Tongue (tissue), 2 donors: ENCODE data around the gene SPECC1. TPM values are rescaled to one million over a fixed set of nuclear protein-coding genes. Genes with fewer than 3 reads are reported as not detected.
A peak's percentile ranks its signal among the peaks of the same experiment; 100 is the strongest.
"Not testable (repeated sequence)": the region's sequence is repeated elsewhere in the genome, so short reads cannot be mapped to it uniquely, and the experiment has no call there.

Experiments used
- DNase-seq: peaks from one replicate; pipeline ENCODE4 v3.0.0-alpha.2; 2015
- total RNA-seq: library from RNA; depleted of rRNA; stranded (reverse); fragments of >200 nt; gene quantifications from one replicate; pipeline ENCODE4 v1.2.3, GENCODE V29; 2014

SPECC1 gene
- total RNA-seq, 1 donor from 2014 or later = 23.1 TPM

GRCh38 chr17:20174588-20175265 lies 165.6 kb downstream of the SPECC1 start:
- DNase-seq = no peak

- no peak for DNase-seq
These were observed 169.9 kb downstream of the SPECC1 start for GRCh38 chr17:20179041-20179440.

- DNase-seq = no peak
These were observed 171.5 kb downstream of the SPECC1 start for GRCh38 chr17:20180661-20181060.

GRCh38 chr17:20184181-20184580 lies 175.0 kb downstream of the SPECC1 start:
- no peak for DNase-seq

- no peak for DNase-seq
These were observed 175.9 kb downstream of the SPECC1 start for GRCh38 chr17:20184977-20185619.

- DNase-seq = no peak
These were observed 177.9 kb downstream of the SPECC1 start for GRCh38 chr17:20187049-20187448.

GRCh38 chr17:20189302-20189701 lies 180.1 kb downstream of the SPECC1 start:
- DNase-seq = peak; percentile 63

GRCh38 chr17:20189979-20190378 lies 180.8 kb downstream of the SPECC1 start:
- DNase-seq = no peak

GRCh38 chr17:20190605-20191004 lies 181.4 kb downstream of the SPECC1 start:
- DNase-seq = no peak

- DNase-seq = peak; percentile 38
These were observed 181.9 kb downstream of the SPECC1 start for GRCh38 chr17:20191056-20191455.

GRCh38 chr17:20196286-20196685 lies 187.1 kb downstream of the SPECC1 start:
- not testable (repeated sequence) for DNase-seq

- DNase-seq = no peak
These were observed 188.2 kb downstream of the SPECC1 start for GRCh38 chr17:20197272-20197926.

- DNase-seq = no peak
These were observed 191.0 kb downstream of the SPECC1 start for GRCh38 chr17:20200016-20200795.

- DNase-seq = no peak
These were observed 191.8 kb downstream of the SPECC1 start for GRCh38 chr17:20200865-20201458.

- DNase-seq = no peak
These were observed 193.0 kb downstream of the SPECC1 start for GRCh38 chr17:20202141-20202621.

GRCh38 chr17:20203018-20203417 lies 193.9 kb downstream of the SPECC1 start:
- DNase-seq = no peak

- DNase-seq = no peak
These were observed 194.7 kb downstream of the SPECC1 start for GRCh38 chr17:20203761-20204263.

- DNase-seq = no peak
These were observed 196.4 kb downstream of the SPECC1 start for GRCh38 chr17:20205609-20206008.

GRCh38 chr17:20206068-20206467 lies 196.9 kb downstream of the SPECC1 start:
- no peak for DNase-seq

GRCh38 chr17:20206591-20206990 lies 197.4 kb downstream of the SPECC1 start:
- no peak for DNase-seq

GRCh38 chr17:20207262-20207985 lies 198.3 kb downstream of the SPECC1 start:
- DNase-seq = no peak
